Measurements from ENCODE around the gene FBXW11. TPM values are rescaled to one million over a fixed set of nuclear protein-coding genes. Genes with fewer than 3 reads are reported as not detected.

FBXW11 gene
- total and polyA plus RNA-seq, 4 donors = 7.6 to 87.5 (median 35.2) TPM

GRCh38 chr5:171897231-171897630, 109.2 kb downstream of the FBXW11 start:
- WGBS, 2 donors = 86 to 88% methylated on average over 1 of the region's 1 CpG
- Histone ChIP-seq H3K9ac (ENCODE audit: insufficient read depth in 1 of 2, low read length in 2 of 2) (no peak overlapping the region), H3K27me3 (ENCODE audit: control insufficient read depth in 3 of 3, insufficient read depth in 3 of 3, low read length in 2 of 3) (no peaks in the 10 kb centered on the region), H3K4me1 (ENCODE audit: control insufficient read depth in 5 of 5, insufficient read depth in 5 of 5, low read length in 5 of 5) (peaks cover 0 to 15% (median 14%) of the 10 kb centered on the region in 5 donors), H3K36me3 (ENCODE audit: control insufficient read depth in 4 of 4, insufficient read depth in 4 of 4, low read length in 4 of 4) (peaks cover 0 to 13% (median 2%) of the 10 kb centered on the region in 4 donors), H3K27ac (ENCODE audit: low read depth in 1 of 2, low read length in 1 of 2) (no peak overlapping the region), H3K4me3 (no peak overlapping the region), H3K9me3 (ENCODE audit: control insufficient read depth in 4 of 4, insufficient read depth in 3 of 4, low read length in 3 of 4) (no peaks in the 10 kb centered on the region)
- no peak for DNase-seq
- ATAC-seq (ENCODE audit: insufficient read depth, low FRiP score) = no peak
- no peak for TF ChIP-seq CTCF (IDR thresholded peaks at IDR 0.05; ENCODE audit: control extremely low read depth, extremely low read depth)

- Histone ChIP-seq H3K36me3 (ENCODE audit: control insufficient read depth in 4 of 4, insufficient read depth in 4 of 4, low read length in 4 of 4) (peaks cover 0 to 13% (median 9%) of the 10 kb centered on the region in 4 donors), H3K4me1 (ENCODE audit: control insufficient read depth in 5 of 5, insufficient read depth in 5 of 5, low read length in 5 of 5) (peaks cover 0 to 19% (median 14%) of the 10 kb centered on the region in 5 donors), H3K27me3 (ENCODE audit: control insufficient read depth in 3 of 3, insufficient read depth in 3 of 3, low read length in 2 of 3) (no peaks in the 10 kb centered on the region), H3K27ac (ENCODE audit: low read depth in 1 of 2, low read length in 1 of 2) (no peak overlapping the region), H3K9me3 (ENCODE audit: control insufficient read depth in 4 of 4, insufficient read depth in 3 of 4, low read length in 3 of 4) (no peaks in the 10 kb centered on the region), H3K9ac (ENCODE audit: insufficient read depth in 1 of 2, low read length in 2 of 2) (no peak overlapping the region), H3K4me3 (no peak overlapping the region)
- 89 to 96% methylated on average over 2 of the region's 2 CpGs for WGBS, 2 donors
- ATAC-seq (ENCODE audit: insufficient read depth, low FRiP score) (no peak), DNase-seq (peak in 2 of 3 donors; percentile 56 to 58)
- TF ChIP-seq CTCF (IDR thresholded peaks at IDR 0.05; ENCODE audit: control extremely low read depth, extremely low read depth) = no peak
Observed at GRCh38 chr5:171895081-171895480, 111.4 kb downstream of the FBXW11 start.

GRCh38 chr5:171893290-171893886, 113.0 kb downstream of the FBXW11 start:
- 83 to 89% methylated on average over 4 of the region's 4 CpGs for WGBS, 2 donors
- TF ChIP-seq CTCF (IDR thresholded peaks at IDR 0.05; ENCODE audit: control extremely low read depth, extremely low read depth) = no peak
- no peak overlapping the region for H3K27ac ChIP-seq (ENCODE audit: low read depth in 1 of 2, low read length in 1 of 2)
- no peak overlapping the region for H3K9ac ChIP-seq (ENCODE audit: insufficient read depth in 1 of 2, low read length in 2 of 2)
- peaks cover 0 to 16% (median 11%) of the 10 kb centered on the region in 4 donors for H3K36me3 ChIP-seq (ENCODE audit: control insufficient read depth in 4 of 4, insufficient read depth in 4 of 4, low read length in 4 of 4)
- no peaks in the 10 kb centered on the region for H3K27me3 ChIP-seq (ENCODE audit: control insufficient read depth in 3 of 3, insufficient read depth in 3 of 3, low read length in 2 of 3)
- DNase-seq (no peak), ATAC-seq (ENCODE audit: insufficient read depth, low FRiP score) (no peak)
- no peak overlapping the region for H3K4me3 ChIP-seq
- no peaks in the 10 kb centered on the region for H3K9me3 ChIP-seq (ENCODE audit: control insufficient read depth in 4 of 4, insufficient read depth in 3 of 4, low read length in 3 of 4)
- H3K4me1 ChIP-seq (ENCODE audit: control insufficient read depth in 5 of 5, insufficient read depth in 5 of 5, low read length in 5 of 5) = peaks cover 0 to 22% (median 14%) of the 10 kb centered on the region in 5 donors

- H3K9ac ChIP-seq (ENCODE audit: insufficient read depth in 1 of 2, low read length in 2 of 2) = no peak overlapping the region
- H3K27ac ChIP-seq (ENCODE audit: low read depth in 1 of 2, low read length in 1 of 2) = no peak overlapping the region
- H3K36me3 ChIP-seq (ENCODE audit: control insufficient read depth in 4 of 4, insufficient read depth in 4 of 4, low read length in 4 of 4) = peaks cover 0 to 17% (median 7%) of the 10 kb centered on the region in 4 donors
- no peak for ATAC-seq (ENCODE audit: insufficient read depth, low FRiP score)
- 74 to 77% methylated on average over 6 of the region's 6 CpGs for WGBS, 2 donors
- no peaks in the 10 kb centered on the region for H3K27me3 ChIP-seq (ENCODE audit: control insufficient read depth in 3 of 3, insufficient read depth in 3 of 3, low read length in 2 of 3)
- H3K4me1 ChIP-seq (ENCODE audit: control insufficient read depth in 5 of 5, insufficient read depth in 5 of 5, low read length in 5 of 5) = peaks cover 0 to 30% (median 14%) of the 10 kb centered on the region in 5 donors
- TF ChIP-seq CTCF (IDR thresholded peaks at IDR 0.05; ENCODE audit: control extremely low read depth, extremely low read depth) = no peak
- H3K9me3 ChIP-seq (ENCODE audit: control insufficient read depth in 4 of 4, insufficient read depth in 3 of 4, low read length in 3 of 4) = no peaks in the 10 kb centered on the region
- no peak overlapping the region for H3K4me3 ChIP-seq
- no peak for DNase-seq
Observed at GRCh38 chr5:171891595-171891994, 114.8 kb downstream of the FBXW11 start.
